ENCODE measurements around the gene ARF5. TPM values are rescaled to one million over a fixed set of nuclear protein-coding genes. Genes with fewer than 3 reads are reported as not detected.
"Not testable (repeated sequence)": the region's sequence is repeated elsewhere in the genome, so short reads cannot be mapped to it uniquely, and the experiment has no call there.

Gene ARF5
- 187 and 266 TPM in 2 replicates for total RNA-seq (2014; rRNA removed; shearing (Covaris generic); ENCODE audit: low replicate concordance)

DNA sequence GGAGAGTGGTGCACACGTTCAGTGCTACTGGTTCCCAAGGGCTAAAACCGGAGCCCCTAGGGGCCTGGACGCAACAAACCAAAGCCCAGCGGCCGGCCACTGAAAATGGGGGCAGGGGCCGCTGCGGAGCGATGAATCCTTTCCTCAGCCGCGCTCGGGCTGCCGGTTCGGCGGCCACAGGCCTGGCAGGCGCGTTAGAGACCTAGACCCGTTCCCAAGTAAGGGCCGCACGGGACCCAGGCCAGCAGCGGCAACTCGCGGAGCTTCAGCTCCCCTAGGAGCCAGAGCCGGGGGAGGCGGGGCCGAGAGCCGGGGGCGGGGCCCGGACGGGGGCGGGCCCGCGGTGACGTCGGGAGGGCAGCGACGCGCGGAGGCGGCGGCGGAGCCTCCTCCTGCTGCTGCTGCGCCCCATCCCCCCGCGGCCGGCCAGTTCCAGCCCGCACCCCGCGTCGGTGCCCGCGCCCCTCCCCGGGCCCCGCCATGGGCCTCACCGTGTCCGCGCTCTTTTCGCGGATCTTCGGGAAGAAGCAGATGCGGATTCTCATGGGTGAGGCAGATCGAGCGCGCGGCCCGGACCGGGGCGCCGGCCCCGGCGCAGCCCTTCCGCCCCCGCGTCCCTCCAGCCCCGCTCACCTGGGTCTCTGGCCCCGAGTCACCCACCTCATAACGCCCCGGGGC lies at the start of gene ARF5:
TSS of gene ARF5 (plus strand) at position 393 of the 678 bp plus-strand sequence. CDS start at position 481, 88 bp downstream.
- peaks cover 2% of the 10 kb centered on the region for H3K36me3 ChIP-seq
- peak; percentile 81 for DNase-seq
- H3K27me3 ChIP-seq, result no peaks in the 10 kb centered on the region
- peak within 1 kb of the TSS; percentile 71 for H3K4me3 ChIP-seq
- no peaks in the 10 kb centered on the region for H3K9me3 ChIP-seq

DNA sequence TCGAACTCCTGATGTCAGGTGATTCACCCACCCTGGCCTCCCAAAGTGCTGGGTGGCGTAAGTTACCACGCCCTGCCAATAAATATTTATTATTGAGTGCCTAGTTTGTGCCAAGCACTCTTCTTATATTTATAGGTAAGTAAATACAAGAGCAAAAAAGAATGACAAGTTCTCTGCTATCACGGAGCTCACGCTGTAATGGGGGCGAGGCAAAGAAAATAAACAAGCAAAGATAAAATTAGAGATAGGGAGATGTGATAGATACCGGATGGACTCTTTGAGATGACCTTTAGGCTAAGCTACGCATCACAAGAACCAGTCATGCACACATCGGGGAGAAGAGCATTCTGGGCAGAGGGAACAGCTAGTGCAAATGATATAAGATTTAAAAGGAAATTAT lies 49.1 kb upstream of the ARF5 start:
- H3K27me3 ChIP-seq, result peaks cover 4% of the 10 kb centered on the region; the same call in 1 of the 2 replicates
- H3K9me3 ChIP-seq, result no peaks in the 10 kb centered on the region
- H3K4me3 ChIP-seq, result no peak overlapping the region
- DNase-seq, result no peak
- H3K36me3 ChIP-seq, result no peaks in the 10 kb centered on the region

DNA sequence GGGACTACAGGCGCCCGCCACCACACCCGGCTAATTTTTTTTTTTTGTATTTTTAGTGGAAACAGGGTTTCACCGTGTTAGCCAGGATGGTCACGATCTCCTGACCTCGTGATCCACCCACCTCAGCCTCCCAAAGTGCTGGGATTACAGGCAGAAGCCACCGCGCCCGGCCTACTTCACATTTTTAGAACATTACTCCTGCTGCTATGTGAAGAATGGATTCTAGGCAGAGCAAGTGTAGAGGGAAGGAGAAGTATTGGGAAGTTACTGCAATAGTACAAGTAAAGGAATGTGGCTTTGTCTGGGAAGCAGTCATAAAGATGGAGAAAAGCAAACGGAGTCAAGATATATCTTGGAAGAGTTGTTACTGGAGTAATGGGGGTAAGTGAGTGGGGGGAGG lies 47.8 kb upstream of the ARF5 start:
- not testable (repeated sequence) for DNase-seq, H3K36me3 ChIP-seq, H3K4me3 ChIP-seq, H3K9me3 ChIP-seq, H3K27me3 ChIP-seq

DNA sequence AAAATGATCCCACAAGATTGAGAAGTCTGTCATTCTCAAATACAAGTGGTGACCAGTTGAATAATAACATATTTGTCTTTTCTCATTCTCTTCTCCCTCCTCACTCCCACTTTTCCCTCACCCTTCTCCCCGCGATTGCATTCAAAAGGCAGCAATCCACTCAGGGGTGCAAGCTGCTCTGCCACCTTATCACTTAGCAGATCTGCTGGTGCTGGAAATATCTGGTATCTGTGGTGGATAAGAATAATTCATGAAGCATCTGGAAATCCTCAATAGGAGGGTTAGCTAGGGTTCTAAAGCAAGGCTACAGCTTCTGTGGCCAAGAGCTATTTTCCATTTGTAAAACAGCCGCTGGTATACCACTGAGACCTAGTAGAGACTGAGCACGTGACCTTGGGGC lies 46.7 kb upstream of the ARF5 start:
- Histone ChIP-seq H3K9me3 (no peaks in the 10 kb centered on the region), H3K27me3 (no peaks in the 10 kb centered on the region), H3K36me3 (no peaks in the 10 kb centered on the region), H3K4me3 (no peak overlapping the region)
- DNase-seq, result no peak

DNA sequence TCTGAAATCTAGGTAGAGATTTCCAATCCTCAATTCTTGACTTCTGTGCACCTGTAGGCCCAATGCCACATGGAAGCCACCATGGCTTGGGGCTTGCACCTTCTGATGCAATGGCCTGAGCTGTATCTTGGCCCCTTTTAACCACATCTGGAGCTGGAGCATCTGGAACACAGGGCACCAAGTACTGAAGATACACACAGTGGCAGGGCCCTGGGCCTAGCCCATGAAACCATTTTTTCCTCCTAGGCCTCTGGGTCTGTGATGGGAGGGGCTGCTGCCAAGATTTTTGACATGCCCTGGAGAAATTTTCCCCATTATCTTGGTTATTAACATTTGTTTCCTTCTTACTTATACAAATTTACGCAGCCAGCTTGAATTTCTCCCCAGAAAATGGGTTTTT lies 41.9 kb upstream of the ARF5 start:
- H3K4me3 ChIP-seq, result no peak overlapping the region
- H3K9me3 ChIP-seq, result no peaks in the 10 kb centered on the region
- H3K36me3 ChIP-seq, result no peaks in the 10 kb centered on the region
- no peak for DNase-seq
- no peaks in the 10 kb centered on the region for H3K27me3 ChIP-seq

DNA sequence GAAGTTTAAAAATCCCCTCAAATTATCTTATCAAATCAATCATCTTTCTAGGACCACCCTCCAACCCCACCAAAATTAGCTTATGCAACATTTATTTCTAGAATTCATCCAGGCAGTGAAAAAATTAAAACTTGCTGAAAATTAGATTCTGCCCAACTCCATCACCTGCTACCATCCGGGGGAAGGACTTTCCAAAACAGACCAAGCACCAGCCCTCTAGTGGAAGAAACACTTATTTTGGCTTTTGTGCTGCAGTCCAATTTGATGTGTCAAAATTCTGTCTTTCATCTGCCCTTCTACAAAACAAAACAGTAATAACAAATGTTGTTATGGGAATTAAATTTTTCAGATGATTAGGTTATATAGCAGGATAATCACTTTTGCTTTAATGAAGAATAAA lies 38.0 kb upstream of the ARF5 start:
- no peaks in the 10 kb centered on the region for H3K36me3 ChIP-seq
- no peaks in the 10 kb centered on the region for H3K9me3 ChIP-seq
- no peak overlapping the region for H3K4me3 ChIP-seq
- H3K27me3 ChIP-seq, result no peaks in the 10 kb centered on the region
- no peak for DNase-seq

DNA sequence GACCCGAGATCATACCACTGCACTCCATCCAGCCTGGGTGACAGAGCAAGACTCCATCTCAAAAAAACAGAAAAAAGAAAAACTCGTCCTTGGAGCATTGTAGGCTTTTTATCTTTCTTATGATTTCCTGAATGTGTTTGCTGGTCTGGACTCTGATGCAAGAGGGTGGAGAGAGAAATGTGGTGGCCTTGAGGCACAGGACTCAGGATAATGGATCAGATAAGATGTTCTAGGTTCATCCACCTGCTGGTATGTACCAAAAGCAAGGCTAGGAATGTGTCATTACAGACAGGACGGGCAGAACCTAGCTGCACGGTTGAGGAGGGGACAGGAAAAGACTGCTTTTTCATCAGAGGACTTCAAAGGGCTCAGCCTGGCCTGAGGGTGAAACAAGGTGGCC lies 36.3 kb upstream of the ARF5 start:
- H3K9me3 ChIP-seq, result no peaks in the 10 kb centered on the region
- no peak for DNase-seq

DNA sequence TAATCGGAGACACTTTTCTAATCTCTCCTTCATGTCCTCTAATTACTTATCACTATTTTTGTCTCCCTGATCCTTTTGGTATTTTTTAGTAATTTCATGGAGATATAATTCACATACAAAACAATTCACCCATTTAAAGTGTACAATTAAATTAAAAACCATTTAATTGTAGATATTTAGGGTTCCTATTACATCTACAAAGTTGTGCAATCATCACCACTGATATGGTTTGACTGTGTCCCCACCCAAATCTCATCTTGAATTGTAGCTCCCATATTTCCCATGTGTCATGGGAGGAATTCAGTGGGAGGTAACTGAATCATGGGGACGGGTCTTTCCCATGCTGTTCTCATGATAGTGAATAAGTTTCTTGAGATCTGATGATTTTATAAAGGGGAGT lies 31.8 kb upstream of the ARF5 start:
- Histone ChIP-seq H3K4me3 (no peak overlapping the region), H3K9me3 (no peaks in the 10 kb centered on the region), H3K36me3 (no peaks in the 10 kb centered on the region), H3K27me3 (no peaks in the 10 kb centered on the region)
- DNase-seq, result no peak

More for the DNA sequence above, 36.3 kb upstream of the ARF5 start:
- Histone ChIP-seq H3K27me3 (no peaks in the 10 kb centered on the region), H3K36me3 (no peaks in the 10 kb centered on the region), H3K4me3 (no peak overlapping the region)

DNA sequence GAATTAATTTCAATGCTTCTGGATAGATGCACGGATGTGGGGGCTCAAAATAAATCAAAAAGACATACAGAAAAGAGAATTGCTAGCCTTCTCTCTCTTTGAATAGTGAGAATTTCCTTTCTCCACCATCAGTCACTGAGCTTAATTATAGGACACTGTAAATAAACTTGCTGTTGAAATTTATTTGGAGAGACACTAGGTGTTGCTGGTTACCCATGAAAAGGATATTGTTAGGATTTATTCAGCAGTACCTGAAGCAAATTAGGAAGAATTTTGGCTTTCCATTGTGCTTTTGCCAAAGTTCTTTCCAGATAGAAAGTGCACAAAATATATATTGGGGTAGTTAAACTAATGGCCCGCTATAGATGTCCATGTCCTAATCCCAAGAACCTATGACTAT lies 30.4 kb upstream of the ARF5 start:
- no peak overlapping the region for H3K4me3 ChIP-seq
- no peaks in the 10 kb centered on the region for H3K36me3 ChIP-seq
- no peaks in the 10 kb centered on the region for H3K9me3 ChIP-seq
- no peaks in the 10 kb centered on the region for H3K27me3 ChIP-seq
- no peak for DNase-seq

DNA sequence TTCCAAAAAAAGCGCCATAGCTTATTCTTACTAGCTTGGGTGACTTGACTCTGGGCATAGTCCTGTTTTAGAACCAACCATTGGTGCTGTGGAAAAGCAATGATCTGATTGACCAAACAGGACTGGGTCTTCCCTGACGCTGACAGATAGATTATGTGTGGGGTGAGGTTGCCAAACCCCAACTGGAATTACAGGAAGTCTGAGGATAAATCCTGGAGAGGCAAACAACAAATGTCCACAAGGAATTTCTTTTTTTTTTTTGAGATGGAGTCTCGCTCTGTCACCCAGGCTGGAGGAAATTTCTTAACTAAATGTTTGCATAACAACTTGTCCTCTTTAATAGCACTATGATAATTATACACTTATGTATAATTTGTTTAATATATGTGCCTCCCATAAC lies 22.0 kb upstream of the ARF5 start:
- no peak for DNase-seq
- Histone ChIP-seq H3K9me3 (no peaks in the 10 kb centered on the region), H3K27me3 (no peaks in the 10 kb centered on the region), H3K36me3 (no peaks in the 10 kb centered on the region), H3K4me3 (no peak overlapping the region)

DNA sequence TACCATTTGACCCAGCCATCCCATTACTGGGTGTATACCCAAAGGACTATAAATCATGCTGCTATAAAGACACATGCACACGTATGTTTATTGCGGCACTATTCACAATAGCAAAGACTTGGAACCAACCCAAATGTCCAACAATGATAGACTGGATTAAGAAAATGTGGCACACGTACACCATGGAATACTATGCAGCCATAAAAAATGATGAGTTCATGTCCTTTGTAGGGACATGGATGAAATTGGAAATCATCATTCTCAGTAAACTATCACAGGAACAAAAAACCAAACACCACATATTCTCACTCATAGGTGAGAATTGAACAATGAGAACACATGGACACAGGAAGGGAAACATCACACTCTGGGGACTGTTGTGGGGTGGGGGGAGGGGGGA lies 20.2 kb upstream of the ARF5 start:
- H3K27me3 ChIP-seq, H3K36me3 ChIP-seq, H3K4me3 ChIP-seq, DNase-seq, H3K9me3 ChIP-seq: not testable (repeated sequence)

DNA sequence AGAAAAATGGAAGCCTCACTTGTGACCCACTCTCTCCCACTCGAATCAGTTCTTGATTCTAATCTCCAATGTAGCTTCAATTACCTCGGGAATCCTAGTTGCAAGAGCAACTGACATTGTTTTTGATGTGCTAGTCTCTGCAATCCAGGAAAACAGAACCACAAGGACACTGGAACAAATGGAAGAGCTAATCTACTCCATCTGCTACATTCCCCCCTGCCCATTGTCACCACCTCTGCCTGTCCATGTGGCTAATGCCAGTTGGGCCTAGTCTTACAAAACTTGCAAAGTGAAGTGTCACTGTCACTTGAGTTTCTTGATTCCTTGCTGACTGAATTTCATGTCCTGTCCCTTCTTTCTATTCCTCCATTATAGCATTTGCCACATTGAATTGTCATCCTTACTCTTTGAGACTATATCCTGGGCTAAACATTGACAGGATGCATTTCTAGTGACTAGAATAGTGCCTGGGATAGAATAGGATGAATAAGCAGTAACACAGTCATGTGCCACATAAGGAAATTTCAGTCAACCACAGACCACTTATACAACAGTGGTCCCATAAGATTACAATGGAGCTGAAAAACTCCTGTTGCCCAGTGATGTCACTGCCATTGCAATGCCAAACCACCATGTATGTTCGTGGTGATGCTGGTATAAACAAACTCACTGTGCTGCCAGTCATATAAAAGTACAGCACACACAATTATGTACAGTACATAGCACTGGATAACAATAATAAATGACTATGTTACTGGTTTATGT lies 16.3 kb upstream of the ARF5 start:
- no peaks in the 10 kb centered on the region for H3K36me3 ChIP-seq
- no peak overlapping the region for H3K4me3 ChIP-seq
- DNase-seq, result no peak
- H3K27me3 ChIP-seq, result no peaks in the 10 kb centered on the region
- H3K9me3 ChIP-seq, result no peaks in the 10 kb centered on the region

DNA sequence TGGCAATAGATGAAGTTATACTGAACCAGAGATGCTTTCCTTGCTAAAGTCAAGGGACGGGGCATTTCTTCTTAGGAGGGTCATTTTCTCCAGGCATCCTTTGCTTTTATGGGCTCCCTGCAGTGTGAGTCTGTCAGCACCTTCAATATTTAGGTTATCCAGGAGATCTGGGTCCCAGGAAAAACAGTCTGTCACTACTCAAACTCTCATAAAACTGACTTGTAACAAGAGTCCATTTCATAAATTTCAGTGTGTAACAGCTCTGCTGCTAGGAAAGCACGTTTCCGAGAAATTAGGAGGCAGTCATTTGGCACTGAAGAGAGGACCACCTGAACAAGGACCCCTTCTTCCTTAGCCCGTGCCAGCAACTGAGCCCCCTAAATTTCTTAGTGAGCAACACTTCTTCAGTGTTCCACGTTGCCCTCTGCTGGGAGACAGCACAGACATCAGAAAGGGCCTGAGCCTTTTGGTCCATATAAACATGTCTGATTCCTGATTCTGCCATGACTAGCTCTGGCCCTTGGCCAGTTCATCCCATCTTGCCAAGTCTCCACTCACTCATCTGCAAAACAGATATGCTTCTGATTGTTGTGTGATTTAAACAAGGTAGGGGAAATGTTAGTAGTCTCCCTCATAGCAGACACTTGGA lies 10.1 kb upstream of the ARF5 start:
- no peaks in the 10 kb centered on the region for H3K27me3 ChIP-seq
- H3K4me3 ChIP-seq, result no peak overlapping the region
- no peaks in the 10 kb centered on the region for H3K9me3 ChIP-seq
- H3K36me3 ChIP-seq, result no peaks in the 10 kb centered on the region; the same call in 1 of the 2 replicates
- DNase-seq, result peak; percentile 44

DNA sequence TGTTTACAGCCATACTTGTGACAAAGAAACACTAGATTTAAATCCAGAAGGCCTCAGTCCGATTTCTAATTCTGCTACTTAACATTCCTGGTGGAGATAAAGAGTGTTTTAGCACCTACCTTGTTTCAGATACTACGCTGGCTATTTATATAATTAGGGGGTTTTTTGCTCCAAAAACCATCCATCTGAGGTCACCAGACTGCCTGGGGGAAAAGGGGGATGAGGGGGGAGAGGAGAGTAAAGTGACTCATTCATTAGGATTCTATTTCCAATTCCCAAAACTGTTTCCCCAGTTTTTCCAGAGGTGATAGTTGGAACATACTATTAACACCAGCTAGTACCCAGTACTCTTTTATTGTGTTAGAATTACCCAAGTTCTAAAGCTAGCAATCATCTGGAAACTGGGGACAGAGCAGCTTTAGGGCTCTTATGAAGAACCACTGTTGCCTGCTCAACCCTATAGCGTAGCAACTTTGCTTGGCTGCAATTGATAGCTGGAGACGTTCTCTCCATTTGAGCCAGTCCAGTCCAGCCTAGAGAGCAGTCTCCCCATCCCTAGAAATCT lies 9.4 kb upstream of the ARF5 start:
- no peaks in the 10 kb centered on the region for H3K27me3 ChIP-seq
- peaks cover 2% of the 10 kb centered on the region; the same call in 1 of the 2 replicates for H3K36me3 ChIP-seq
- no peak overlapping the region for H3K4me3 ChIP-seq
- DNase-seq, result no peak
- no peaks in the 10 kb centered on the region for H3K9me3 ChIP-seq

DNA sequence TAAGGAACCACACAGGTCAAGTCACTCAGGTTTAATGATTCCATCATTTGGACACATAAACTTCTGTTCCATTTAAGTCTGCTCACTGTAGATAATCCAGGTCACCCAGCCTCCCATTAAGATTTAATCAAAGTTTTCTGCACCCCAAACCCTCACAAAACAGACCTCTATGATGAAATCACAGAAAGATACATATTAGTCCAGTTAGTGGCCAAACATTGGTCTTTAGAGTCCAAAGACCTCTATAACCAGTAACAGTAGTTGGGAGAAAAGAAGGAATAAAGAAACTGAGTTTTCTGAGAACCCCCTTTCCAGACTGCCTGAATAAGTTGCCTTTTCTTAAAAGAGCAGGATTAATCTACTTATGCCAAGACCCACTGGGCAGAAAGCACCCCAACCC lies 7.6 kb upstream of the ARF5 start:
- Histone ChIP-seq H3K27me3 (no peaks in the 10 kb centered on the region), H3K9me3 (no peaks in the 10 kb centered on the region), H3K36me3 (peaks cover 2% of the 10 kb centered on the region; the same call in 1 of the 2 replicates), H3K4me3 (no peak overlapping the region)
- no peak for DNase-seq

DNA sequence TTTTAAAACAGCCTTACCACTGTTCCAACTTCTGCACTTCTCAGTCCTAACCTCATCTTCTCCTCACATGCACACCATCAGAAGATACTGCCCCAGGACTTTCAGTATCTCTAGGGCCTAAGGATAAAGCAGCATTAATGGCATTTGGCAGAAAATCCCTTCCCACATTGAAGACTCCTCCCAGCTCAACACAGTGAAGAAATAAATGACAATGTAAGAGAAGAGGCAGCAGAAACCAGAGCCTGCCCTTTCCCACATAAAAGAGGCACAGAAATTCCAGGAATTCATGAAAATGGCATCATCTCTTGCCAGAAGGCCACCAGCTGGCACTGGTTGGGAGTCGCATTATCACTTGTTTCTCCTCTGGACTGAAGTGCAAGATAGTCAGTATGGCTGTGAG lies 6.5 kb upstream of the ARF5 start:
- no peaks in the 10 kb centered on the region for H3K9me3 ChIP-seq
- peaks cover 2% of the 10 kb centered on the region; the same call in 1 of the 2 replicates for H3K36me3 ChIP-seq
- no peak overlapping the region for H3K4me3 ChIP-seq
- no peaks in the 10 kb centered on the region for H3K27me3 ChIP-seq
- no peak for DNase-seq

DNA sequence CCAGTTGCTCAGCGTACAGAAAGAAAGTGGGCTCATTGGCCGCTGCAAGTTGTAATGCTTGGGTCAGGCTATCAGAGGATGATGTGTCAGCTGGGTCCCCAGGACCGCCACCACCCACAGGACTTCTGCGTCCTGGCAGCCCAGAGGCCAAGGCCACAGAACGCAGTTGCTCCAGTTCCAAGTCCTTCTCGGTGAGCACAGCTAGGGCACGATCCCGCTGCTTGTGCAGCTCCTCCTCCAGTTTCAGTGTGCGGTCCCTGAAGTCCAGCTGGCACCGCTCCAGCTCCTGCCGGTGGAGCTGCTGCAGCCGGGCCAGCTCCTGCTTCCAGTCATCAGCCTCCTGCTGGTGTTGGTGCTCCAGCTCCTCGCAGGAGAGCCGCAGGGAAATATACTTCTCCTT lies 5.8 kb upstream of the ARF5 start:
- Histone ChIP-seq H3K27me3 (no peaks in the 10 kb centered on the region), H3K9me3 (no peaks in the 10 kb centered on the region), H3K4me3 (no peak overlapping the region), H3K36me3 (peaks cover 2% of the 10 kb centered on the region; the same call in 1 of the 2 replicates)
- no peak for DNase-seq
